GM12878 (cell line): ENCODE results near the gene GFRA1. TPM values are rescaled to one million over a fixed set of nuclear protein-coding genes. Genes with fewer than 3 reads are reported as not detected.

Source experiments
- ATAC-seq: fragments of 200-7000 bp; cut with Tn5 transposase; 3 replicates; pipeline ENCODE4 v1.9.1; 2020; ENCODE audit warnings: mild to moderate bottlenecking, moderate library complexity
- BruUV-seq: library from RNA; stranded (reverse); fragments of 400-500 nt; replicated peaks from 2 replicates; lab custom pipeline; 2021; lab: Mats Ljungman, UMichigan
- CTCF ChIA-PET: fragments of 300-600 bp; sonication (Branson Sonifier 250); formaldehyde crosslinking; extraction: SDS; loops from one replicate; lab custom pipeline; 2021; ENCODE audit warnings: inconsistent platforms; lab: Yijun Ruan, JAX
- POLR2A ChIA-PET: fragments of 350-600 bp; formaldehyde crosslinking; extraction: SDS; loops from one replicate; lab custom pipeline; 2021; ENCODE audit warnings: inconsistent platforms; lab: Charles Lee
- RAD21 ChIA-PET: fragments of 300-600 bp; sonication (Branson Sonifier 250); formaldehyde crosslinking; loops from one replicate; lab custom pipeline; 2023; ENCODE audit warnings: antibody characterized with exemption; ENCODE audit not compliant: unreplicated experiment; lab: Charles Lee
- SMC1A ChIA-PET: fragments of 300-600 bp; sonication (Branson Sonifier 250); formaldehyde crosslinking; loops from one replicate; lab custom pipeline; 2023; ENCODE audit not compliant: unreplicated experiment, uncharacterized antibody; lab: Charles Lee
- DNase-seq: peaks from one replicate; pipeline ENCODE4 v3.0.0-alpha.2; 2011; ENCODE audit warnings: low read depth, low spot score
- FAIRE-seq: peaks from 3 replicates; lab custom pipeline; 2011; peaks lifted over from hg19 to GRCh38; lab: Jason Lieb, UNC
- H2AFZ ChIP-seq: 2 replicates; pipeline ENCODE4 v1.6.0; 2011; ENCODE audit warnings: low read depth, low read length, control low read depth; ENCODE audit not compliant: control insufficient read depth
- H3K27ac ChIP-seq: 2 replicates; pipeline ENCODE4 v1.5.1; 2011; ENCODE audit warnings: control low read depth; ENCODE audit not compliant: control insufficient read depth, insufficient read depth
- H3K27me3 ChIP-seq, 2 experiments: replicated peaks in 1 of 2; 2 replicates each; pipeline versions ENCODE4 v1.6.0 to v1.6.1; 2011; ENCODE audit warnings: low read length in 1 of 2; ENCODE audit not compliant: control insufficient read depth in 2 of 2, insufficient read depth in 2 of 2
- H3K36me3 ChIP-seq, 2 experiments: 2 replicates each; pipeline ENCODE4 v1.5.1; 2011; ENCODE audit warnings: low read length in 1 of 2; ENCODE audit not compliant: control insufficient read depth in 2 of 2, insufficient read depth in 2 of 2
- H3K4me1 ChIP-seq: 2 replicates; pipeline ENCODE4 v1.6.1; 2011; ENCODE audit warnings: mild to moderate bottlenecking, low read length, moderate library complexity, mixed read lengths; ENCODE audit not compliant: control insufficient read depth, insufficient read depth
- H3K4me2 ChIP-seq: 2 replicates; pipeline ENCODE4 v1.6.0; 2011; ENCODE audit warnings: control low read depth; ENCODE audit not compliant: control insufficient read depth, insufficient read depth
- H3K4me3 ChIP-seq: fragments of 200-600 bp; sonication (generic); 2 replicates; pipeline ENCODE4 v1.5.1; 2016
- H3K79me2 ChIP-seq: 2 replicates; pipeline ENCODE4 v1.6.0; 2011; ENCODE audit warnings: low read length; ENCODE audit not compliant: control insufficient read depth, insufficient read depth
- H3K9ac ChIP-seq: 2 replicates; pipeline ENCODE4 v1.8.0; 2011; ENCODE audit warnings: low read length, control low read depth, mixed read lengths; ENCODE audit not compliant: control insufficient read depth, insufficient read depth
- H3K9me3 ChIP-seq: replicated peaks from 3 replicates; pipeline ENCODE4 v1.5.1; 2011; ENCODE audit warnings: mild to moderate bottlenecking, low read length; ENCODE audit not compliant: control insufficient read depth, insufficient read depth
- H4K20me1 ChIP-seq: 2 replicates; pipeline ENCODE4 v1.6.0; 2011; ENCODE audit not compliant: control insufficient read depth, insufficient read depth
- ATF3 ChIP-seq: IDR thresholded peaks from 2 replicates; pipeline ENCODE4 v1.6.1; 2011; ENCODE audit warnings: low read depth, mild to moderate bottlenecking, low read length, moderate library complexity, borderline replicate concordance; ENCODE audit errors: extremely low read depth
- BCL11A ChIP-seq: IDR thresholded peaks from 2 replicates; pipeline ENCODE4 v1.6.1; 2011; ENCODE audit warnings: low read depth, low read length
- CEBPZ ChIP-seq: fragments of 150-350 bp; IDR thresholded peaks from 2 replicates; pipeline ENCODE4 v1.6.1; 2016; ENCODE audit warnings: low read depth, low read length
- CHD4 ChIP-seq: fragments of 200-600 bp; sonication (generic); IDR thresholded peaks from 2 replicates; pipeline ENCODE4 v1.6.1; 2016; ENCODE audit warnings: mild to moderate bottlenecking
- DPF2 ChIP-seq: fragments of 450-650 bp; IDR thresholded peaks from 2 replicates; pipeline ENCODE4 v1.6.1; 2017; ENCODE audit warnings: mild to moderate bottlenecking
- EGR1 ChIP-seq, 2 experiments: IDR thresholded peaks; 1 replicate in 1 of 2; 2 replicates in 1 of 2; pipeline ENCODE4 v1.6.1; 2011 to 2012; ENCODE audit warnings: low read depth in 2 of 2, low read length in 2 of 2, borderline replicate concordance in 1 of 2, mild to moderate bottlenecking in 1 of 2, moderate library complexity in 1 of 2
- EP300 ChIP-seq, 2 experiments: fragments of 150-350 bp in 1 of 2; IDR thresholded peaks; 2 replicates each; pipeline ENCODE4 v1.6.1; 2011 to 2012; ENCODE audit warnings: low read depth in 2 of 2, low read length in 2 of 2, borderline replicate concordance in 1 of 2, improper control_type of control experiment in 1 of 2, inconsistent platforms in 1 of 2; ENCODE audit not compliant: control insufficient read depth in 1 of 2
- JUND ChIP-seq: IDR thresholded peaks from 2 replicates; pipeline ENCODE4 v1.6.1; 2012; ENCODE audit warnings: low read depth, mild to moderate bottlenecking, low read length, improper control_type of control experiment, moderate library complexity
- MEF2A ChIP-seq: IDR thresholded peaks from 2 replicates; pipeline ENCODE4 v1.6.1; 2011; ENCODE audit warnings: low read depth, mild to moderate bottlenecking, low read length, moderate library complexity; ENCODE audit not compliant: insufficient read depth
- MXI1 ChIP-seq: fragments of 150-350 bp; IDR thresholded peaks from 2 replicates; pipeline ENCODE4 v1.6.1; 2011; ENCODE audit warnings: low read depth, mild to moderate bottlenecking, inconsistent platforms, low read length, improper control_type of control experiment
- MYC ChIP-seq: IDR thresholded peaks from 2 replicates; pipeline ENCODE4 v1.6.1; 2011; ENCODE audit warnings: mild to moderate bottlenecking, low read length, moderate library complexity, inconsistent platforms; ENCODE audit not compliant: insufficient read depth, insufficient replicate concordance, insufficient read length, severe bottlenecking
- RAD21 ChIP-seq: IDR thresholded peaks from 2 replicates; pipeline ENCODE4 v1.6.1; 2011; ENCODE audit warnings: mild to moderate bottlenecking, low read depth, low read length, moderate library complexity; ENCODE audit not compliant: insufficient read depth
- SMARCA5 ChIP-seq: fragments of 450-650 bp; IDR thresholded peaks from 2 replicates; pipeline ENCODE4 v1.6.1; 2017; ENCODE audit warnings: mild to moderate bottlenecking
- SREBF1 ChIP-seq: IDR thresholded peaks from 2 replicates; pipeline ENCODE4 v1.6.1; 2012; ENCODE audit warnings: mild to moderate bottlenecking, low read length
- SREBF2 ChIP-seq: IDR thresholded peaks from 2 replicates; pipeline ENCODE4 v1.6.1; 2012; ENCODE audit warnings: mild to moderate bottlenecking, low read length
- ZBTB40 ChIP-seq: fragments of 450-650 bp; IDR thresholded peaks from 2 replicates; pipeline ENCODE4 v1.6.1; 2016; ENCODE audit warnings: mild to moderate bottlenecking, moderate library complexity, borderline replicate concordance
- ZNF24 ChIP-seq: fragments of 450-650 bp; IDR thresholded peaks from 2 replicates; pipeline ENCODE4 v1.6.1; 2017; ENCODE audit warnings: antibody characterized with exemption, mild to moderate bottlenecking
- ZSCAN29 ChIP-seq: fragments of 450-650 bp; IDR thresholded peaks from 2 replicates; pipeline ENCODE4 v1.6.1; 2017; ENCODE audit warnings: mild to moderate bottlenecking, moderate library complexity
- WGBS: methylation state at CpG from one replicate; pipeline ENCODE4 v1.1.6; 2016; ENCODE audit warnings: low lambda C conversion rate; ENCODE audit not compliant: insufficient replicate concordance, insufficient coverage; ENCODE audit errors: missing lambda C conversion rate; 5-methylcytosine and 5-hydroxymethylcytosine counted together
- in situ Hi-C: fragments of 300-500 bp; cut with MboI; formaldehyde crosslinking; loops from 9 replicates; pipeline ENCODE4 v1.14.3; 2018; ENCODE audit warnings: mixed read lengths
- intact Hi-C: fragments of 100-400 bp; cut with micrococcal nuclease; formaldehyde crosslinking; loops from one replicate; pipeline ENCODE4 v1.14.2; 2022; ENCODE audit not compliant: unreplicated experiment
- polyA plus RNA-seq, 11 experiments: library from polyadenylated mRNA; depleted of rRNA in 4 of 11; unstranded in 6 of 11; stranded (reverse) in 5 of 11; fragments of >200 nt; fragmentation: Nextera tagmentation in 4 of 11; fragmentation: Illumina TruSeq in 1 of 11; extraction: Ambion mirVana in 4 of 11; extraction: Trizol in 1 of 11; gene quantifications; 1 replicate in 1 of 11; 2 replicates in 10 of 11; pipeline versions ENCODE4 v1.2.1 to v1.2.3, GENCODE V29; 2011 to 2016; ENCODE audit warnings: inconsistent platforms in 2 of 11, missing spikeins in 2 of 11, low read depth in 1 of 11
- total RNA-seq, 4 experiments: library from RNA; depleted of rRNA in 3 of 4; stranded (reverse); fragments of >200 nt in 3 of 4; fragmentation: Illumina TruSeq in 1 of 4; extraction: Trizol in 1 of 4; gene quantifications; 2 replicates each; pipeline versions ENCODE4 v1.2.1 to v1.2.3, GENCODE V29; 2013 to 2021

The GFRA1 gene
- total and polyA plus RNA-seq, 10 of the 15 experiments (the other 5 are each of a cell fraction or from before 2014, with no cell fraction given): 0.05 to 0.19 TPM; not detected in 8

GRCh38 chr10:116171505-116171904 lies 101.5 kb downstream of the GFRA1 start:
- 22% methylated on average over 4 of the region's 4 CpGs for WGBS
- CTCF ChIA-PET: no interaction called here

More at GRCh38 chr10:116171505-116171904, 101.5 kb downstream of the GFRA1 start:
- no peak overlapping the region for H3K9ac ChIP-seq
- H3K36me3 ChIP-seq: no peaks in the 10 kb centered on the region
- H3K4me1 ChIP-seq: no peaks in the 10 kb centered on the region
- FAIRE-seq: no peak
- TF ChIP-seq CEBPZ: no peak
- no peak for TF ChIP-seq MYC
- TF ChIP-seq RAD21: no peak
- TF ChIP-seq EP300 (IDR thresholded peaks at IDR 0.05; ENCODE audit: borderline replicate concordance in 1 of 2, control insufficient read depth in 1 of 2, low read depth in 2 of 2, low read length in 2 of 2): no peak
- TF ChIP-seq ZSCAN29: no peak
- no peak for TF ChIP-seq DPF2
- TF ChIP-seq MEF2A: no peak
- TF ChIP-seq BCL11A: no peak
- no peak for TF ChIP-seq ZNF24
- no peak for TF ChIP-seq SMARCA5
- no peak for TF ChIP-seq SREBF2
- TF ChIP-seq SREBF1: no peak
- no peak for TF ChIP-seq ATF3
- TF ChIP-seq ZBTB40: no peak
- TF ChIP-seq CHD4: no peak
- no peak for TF ChIP-seq JUND
- TF ChIP-seq MXI1: no peak
- TF ChIP-seq EGR1 (IDR thresholded peaks at IDR 0.05; ENCODE audit: borderline replicate concordance in 1 of 2, low read depth in 2 of 2, low read length in 2 of 2): no peak
- H4K20me1 ChIP-seq: no peaks in the 10 kb centered on the region
- no peak for ATAC-seq
- H2AFZ ChIP-seq: no peak overlapping the region
- ChIA-PET SMC1A (no interaction called here), POLR2A (no interaction called here), RAD21 (no interaction called here)
- no TSS peak for BruUV-seq
- H3K27me3 ChIP-seq: no peaks in the 10 kb centered on the region
- no peaks in the 10 kb centered on the region for H3K9me3 ChIP-seq
- in situ Hi-C loops (no loop called here), intact Hi-C loops (no loop called here)
- no peak for DNase-seq
- H3K27ac ChIP-seq: no peak overlapping the region
- no peaks in the 10 kb centered on the region for H3K79me2 ChIP-seq
- H3K4me3 ChIP-seq: no peak overlapping the region
- no peak overlapping the region for H3K4me2 ChIP-seq
